ENCODE data around the gene RAP2C. TPM values are rescaled to one million over a fixed set of nuclear protein-coding genes. Genes with fewer than 3 reads are reported as not detected.
"Not testable (repeated sequence)": the region's sequence is repeated elsewhere in the genome, so short reads cannot be mapped to it uniquely, and the experiment has no call there.

The RAP2C gene
- total RNA-seq, 1 donor from 2014 or later, result 12.3 TPM

DNA sequence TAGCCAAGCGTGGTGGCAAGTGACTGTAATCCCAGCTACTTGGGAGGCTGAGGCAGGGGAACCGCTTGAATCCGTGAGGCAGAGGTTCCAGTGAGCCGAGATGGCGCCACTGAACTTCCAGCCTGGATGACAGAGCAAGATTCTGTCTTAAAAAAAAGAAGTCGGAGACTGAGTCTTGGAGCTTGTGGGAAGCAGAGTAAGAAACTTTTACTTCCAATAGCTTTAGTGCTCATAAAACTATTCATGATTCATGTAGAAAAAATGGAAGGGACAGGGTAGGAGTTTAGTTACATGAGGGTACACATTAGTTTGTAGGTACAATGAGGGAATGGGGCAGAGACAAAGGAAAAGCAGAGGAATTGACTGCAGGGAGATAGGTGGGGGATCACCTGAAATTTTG is 19.3 kb downstream of the RAP2C start:
- no peak for DNase-seq (ENCODE audit: low read depth in 2 of 2)

DNA sequence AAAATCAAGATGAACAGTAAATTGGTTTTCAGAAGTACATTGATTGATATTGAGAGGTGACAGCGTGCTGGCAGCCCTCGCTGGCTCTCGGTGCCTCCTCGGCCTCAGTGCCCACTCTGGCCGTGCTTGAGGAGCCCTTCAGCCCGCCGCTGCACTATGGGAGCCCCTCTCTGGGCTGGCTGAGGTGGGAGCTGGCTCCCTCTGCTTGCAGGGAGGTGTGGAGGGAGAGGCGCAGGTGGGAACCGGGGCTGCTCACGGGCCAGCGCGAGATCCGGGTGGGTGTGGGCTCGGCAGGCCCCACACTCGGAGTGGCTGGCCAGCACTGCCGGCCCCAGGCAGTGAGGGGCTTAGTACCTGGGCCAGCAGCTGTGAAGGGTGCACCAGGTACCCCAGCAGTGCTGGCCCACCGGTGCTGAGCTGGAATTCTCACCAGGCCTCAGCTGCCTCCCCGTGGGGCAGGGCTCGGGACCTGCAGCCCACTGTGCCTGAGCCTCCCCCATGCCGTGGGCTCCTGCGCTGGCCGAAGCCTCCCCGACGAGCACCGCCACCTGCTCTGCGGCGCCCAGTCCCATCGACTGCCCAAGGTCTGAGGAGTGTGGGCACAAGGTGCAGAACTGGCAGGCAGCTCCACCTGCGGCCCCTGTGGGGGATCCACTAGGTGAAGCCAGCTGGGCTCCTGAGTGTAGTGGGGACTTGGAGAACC is 25.2 kb downstream of the RAP2C start:
- no peak for DNase-seq (ENCODE audit: low read depth in 2 of 2)

DNA sequence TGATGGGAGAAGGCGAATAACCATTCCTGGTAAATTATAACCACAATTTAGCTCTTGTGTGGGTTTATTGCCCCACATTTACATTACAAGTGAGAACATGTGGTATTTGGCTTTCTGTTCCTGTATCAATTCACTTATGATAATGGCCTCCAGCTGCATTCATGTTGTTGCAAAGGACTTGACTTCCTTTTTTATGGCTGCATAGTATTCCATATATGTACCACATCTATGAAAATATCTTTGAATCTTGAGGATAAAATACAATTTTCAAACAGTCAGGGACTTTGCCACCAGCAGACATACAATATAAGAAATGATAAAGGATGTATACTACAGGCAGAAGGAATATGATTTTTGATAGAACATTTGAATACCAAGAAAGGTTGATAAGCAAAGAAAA is 27.3 kb downstream of the RAP2C start:
- DNase-seq (ENCODE audit: low read depth in 2 of 2), result no peak

- no peak for DNase-seq (ENCODE audit: low read depth in 2 of 2)
These were observed 31.1 kb downstream of the RAP2C start for GRCh38 chrX:132188175-132188574.

- peak in 1 of 2 donors; percentile 34 for DNase-seq (ENCODE audit: low read depth in 2 of 2)
These were observed 31.8 kb downstream of the RAP2C start for GRCh38 chrX:132187451-132187850.

DNA sequence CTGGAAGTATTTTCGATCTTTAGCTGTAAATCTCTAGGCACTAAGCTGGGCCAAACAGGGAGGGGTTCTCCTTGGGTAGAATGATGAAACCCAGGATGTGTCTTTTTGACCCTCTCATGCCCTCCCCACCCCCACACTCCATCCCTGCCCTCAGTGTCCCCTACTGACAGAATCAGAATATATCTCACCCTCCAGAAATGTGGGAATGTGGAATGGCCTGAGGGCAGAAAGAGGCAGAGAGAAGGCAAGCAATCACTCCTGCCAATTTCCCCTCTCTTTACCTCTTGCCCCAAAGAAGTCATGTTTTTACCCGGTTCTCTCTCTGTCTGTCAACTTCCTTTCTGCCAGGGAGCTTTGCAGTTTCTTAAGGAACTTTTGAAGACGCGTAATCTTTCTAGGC is 34.4 kb downstream of the RAP2C start:
- DNase-seq (ENCODE audit: low read depth in 2 of 2), result no peak

- DNase-seq (ENCODE audit: low read depth in 2 of 2), result no peak
These were observed 37.9 kb downstream of the RAP2C start for GRCh38 chrX:132181364-132181763.

DNA sequence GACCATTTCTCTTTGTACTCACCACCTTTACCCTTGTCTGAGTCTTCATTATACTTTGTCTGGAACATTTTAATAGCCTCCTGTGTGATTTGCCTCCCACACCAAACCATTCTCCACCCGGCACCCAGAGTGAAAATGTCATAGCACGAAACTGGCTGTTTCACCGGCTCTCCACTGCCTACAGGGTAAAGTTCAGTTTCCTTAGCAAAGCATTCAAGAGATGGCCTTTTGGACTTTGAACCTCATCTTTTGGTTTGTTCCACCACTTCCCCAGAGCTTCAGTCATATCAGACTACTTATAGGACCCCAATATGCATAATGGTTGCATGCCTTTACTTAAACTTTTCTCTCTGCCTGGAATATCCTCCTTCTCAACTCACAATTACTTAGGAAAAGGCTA is 38.3 kb downstream of the RAP2C start:
- no peak for DNase-seq (ENCODE audit: low read depth in 2 of 2)

DNA sequence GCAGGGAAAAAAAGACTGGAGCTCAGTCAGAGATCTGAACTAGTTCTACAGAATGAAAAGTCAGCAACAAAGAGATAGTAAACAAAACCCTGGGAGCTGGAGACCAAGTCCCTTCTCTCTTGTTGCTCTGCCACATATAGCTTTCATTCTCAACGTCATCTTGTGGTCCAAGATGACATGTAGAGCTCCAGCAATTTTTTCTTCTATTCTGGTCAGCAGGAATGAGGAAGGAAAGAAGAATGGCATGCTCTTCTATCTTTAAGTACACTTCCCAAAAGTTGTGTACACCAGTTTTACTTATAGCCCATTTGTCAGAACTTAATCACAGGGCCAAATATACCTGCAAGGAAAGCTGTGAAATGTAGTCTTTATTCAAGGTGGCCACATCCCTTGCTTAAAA is 45.6 kb downstream of the RAP2C start:
- no peak for DNase-seq (ENCODE audit: low read depth in 2 of 2)

- DNase-seq (ENCODE audit: low read depth in 2 of 2), result no peak
These were observed 47.4 kb downstream of the RAP2C start for GRCh38 chrX:132171881-132172280.

DNA sequence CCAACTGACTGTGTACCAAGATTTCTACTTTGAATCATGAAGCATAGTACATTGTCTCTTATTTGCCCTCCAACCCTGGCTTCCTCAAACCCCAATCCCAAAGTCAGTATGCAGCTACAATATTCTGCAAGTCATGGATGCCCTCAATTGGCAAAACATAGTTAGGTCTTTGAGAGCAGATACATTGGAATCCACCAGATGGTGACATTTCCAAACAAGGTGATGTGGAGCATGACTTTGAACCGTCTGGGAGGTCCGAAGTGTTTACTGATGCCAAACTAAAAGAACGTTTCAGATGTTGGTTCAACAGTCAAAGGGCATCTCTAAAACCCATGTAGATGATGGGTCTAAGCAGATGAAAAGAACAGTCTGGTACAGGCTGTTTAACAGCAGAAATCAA is 47.8 kb downstream of the RAP2C start:
- DNase-seq (ENCODE audit: low read depth in 2 of 2), result peak in 1 of 2 donors; percentile 27

DNA sequence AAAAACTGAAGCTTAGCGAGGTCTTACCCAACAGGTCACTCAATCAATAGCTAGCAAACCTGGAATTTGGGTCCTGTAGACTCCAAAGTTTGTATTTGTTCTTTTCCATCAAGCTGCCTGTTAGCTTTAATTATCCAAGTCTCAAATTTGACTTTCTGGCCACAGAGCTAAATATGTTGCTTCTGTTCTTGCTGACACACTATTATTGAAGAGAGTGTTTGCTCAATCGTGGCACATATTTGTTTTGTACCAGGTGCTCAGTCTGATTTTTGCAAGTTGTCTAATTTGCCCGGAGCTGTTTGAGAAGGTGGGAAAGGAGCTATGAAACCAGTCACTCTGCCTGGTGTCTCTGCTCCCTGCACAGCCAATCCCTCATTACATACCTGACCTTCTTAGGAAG is 49.7 kb downstream of the RAP2C start:
- no peak for DNase-seq (ENCODE audit: low read depth in 2 of 2)

GRCh38 chrX:132165651-132166050 is 53.6 kb downstream of the RAP2C start:
- no peak for DNase-seq (ENCODE audit: low read depth in 2 of 2)

DNA sequence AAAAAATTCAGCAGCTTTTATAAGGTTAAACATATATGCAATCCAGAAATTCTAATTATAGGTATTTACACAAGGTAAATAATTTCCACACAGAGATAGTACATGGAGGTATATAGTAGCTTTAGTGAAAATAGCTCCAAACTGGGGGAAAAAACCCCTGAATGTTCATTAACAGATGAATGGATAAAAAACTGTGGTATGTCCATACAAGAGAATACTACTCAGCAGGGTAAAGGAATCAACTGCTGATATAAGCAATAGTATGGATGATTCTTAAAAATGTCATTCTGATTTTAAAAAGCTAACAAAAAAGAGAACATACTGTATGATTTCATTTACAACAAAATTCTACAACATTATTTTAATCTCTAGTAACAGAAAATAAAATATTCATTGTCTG is 54.2 kb downstream of the RAP2C start:
- no peak for DNase-seq (ENCODE audit: low read depth in 2 of 2)

DNA sequence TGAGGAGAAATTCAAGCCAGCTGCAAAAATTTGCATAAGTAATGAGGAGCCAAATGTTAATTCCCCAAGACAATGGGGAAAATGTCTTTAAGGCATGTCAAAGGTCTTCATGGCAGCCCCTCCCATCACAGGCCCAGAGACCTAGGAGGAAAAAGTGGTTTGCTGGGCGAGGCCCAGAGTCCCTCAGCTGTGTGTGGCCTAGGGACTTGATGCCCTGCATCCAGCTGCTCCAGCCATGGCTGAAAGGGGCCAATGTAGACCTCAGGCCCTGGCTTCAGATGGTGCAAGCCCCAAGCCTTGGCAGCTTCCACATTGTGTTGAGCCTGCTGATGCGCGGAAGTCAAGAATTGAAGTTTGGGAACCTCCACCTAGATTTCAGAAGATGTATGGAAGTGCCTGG is 56.2 kb downstream of the RAP2C start:
- DNase-seq (ENCODE audit: low read depth in 2 of 2), result not testable (repeated sequence)

DNA sequence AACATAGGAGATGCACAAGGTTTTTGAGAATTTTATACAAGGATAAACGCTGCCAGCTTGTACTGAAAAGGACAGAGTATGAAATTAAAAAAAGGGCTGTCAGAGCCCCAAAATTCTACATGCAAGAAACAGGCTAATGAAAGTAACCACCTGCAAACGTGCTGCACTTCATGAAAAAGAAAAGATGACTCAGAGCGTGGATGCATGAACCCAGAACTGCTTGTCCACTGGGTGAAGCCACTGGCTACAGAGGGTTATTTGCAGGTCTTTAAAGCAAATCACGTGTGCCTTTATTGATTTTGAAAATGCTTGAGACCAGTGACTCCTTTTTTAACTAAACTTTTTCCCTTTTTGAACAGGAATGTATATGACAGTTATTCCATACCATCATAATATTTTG is 66.1 kb downstream of the RAP2C start:
- DNase-seq (ENCODE audit: low read depth in 2 of 2), result no peak

Other genes starting within 250 kb of the RAP2C start
- gene STK26, start 196.1 kb downstream of the RAP2C start, total RNA-seq, result 0.38 and 0.51 TPM in 2 replicates
- not detected in 2 replicates for gene FRMD7, start 91.4 kb downstream of the RAP2C start, total RNA-seq